GM21526 (cell line): ENCODE measurements around the gene MAP2K5.

Experiments
- ATAC-seq: cut with Tn5 transposase; IDR thresholded peaks from one replicate; pipeline ENCODE4 v1.9.1; 2021; ENCODE audit warnings: moderate library complexity; ENCODE audit not compliant: unreplicated experiment, low FRiP score

The MAP2K5 gene

GRCh38 chr15:67521029-67521782, 21.3 kb upstream of the MAP2K5 start, which contains the start of gene C15orf61:
Gene C15orf61 (plus strand): TSS chr15:67521131. CDS start chr15:67521249, 118 bp downstream.
- peak; percentile 72 for ATAC-seq

GRCh38 chr15:67521783-67522568, 20.5 kb upstream of the MAP2K5 start:
- no peak for ATAC-seq

- ATAC-seq, result no peak
Observed at GRCh38 chr15:67523330-67523729, 19.2 kb upstream of the MAP2K5 start.

GRCh38 chr15:67524235-67524634, 18.3 kb upstream of the MAP2K5 start:
- ATAC-seq, result no peak

- no peak for ATAC-seq
Observed at GRCh38 chr15:67528513-67528912, 14.0 kb upstream of the MAP2K5 start.

- no peak for ATAC-seq
Observed at GRCh38 chr15:67531379-67531914, 11.1 kb upstream of the MAP2K5 start.

- no peak for ATAC-seq
Observed at GRCh38 chr15:67533873-67534272, 8.6 kb upstream of the MAP2K5 start.

- ATAC-seq, result no peak
Observed at GRCh38 chr15:67534360-67534759, 8.1 kb upstream of the MAP2K5 start.

- no peak for ATAC-seq
Observed at GRCh38 chr15:67537771-67538170, 4.7 kb upstream of the MAP2K5 start.

GRCh38 chr15:67543348-67543718, 830 bp downstream of the MAP2K5 start:
- ATAC-seq, result no peak

GRCh38 chr15:67544475-67544874, 2.0 kb downstream of the MAP2K5 start:
- no peak for ATAC-seq

- ATAC-seq, result no peak
Observed at GRCh38 chr15:67545864-67546263, 3.4 kb downstream of the MAP2K5 start.

GRCh38 chr15:67547064-67547463, 4.6 kb downstream of the MAP2K5 start:
- no peak for ATAC-seq

GRCh38 chr15:67547836-67548235, 5.3 kb downstream of the MAP2K5 start:
- no peak for ATAC-seq

GRCh38 chr15:67548236-67548852, 5.8 kb downstream of the MAP2K5 start:
- no peak for ATAC-seq

- ATAC-seq, result no peak
Observed at GRCh38 chr15:67548862-67549651, 6.6 kb downstream of the MAP2K5 start.

- no peak for ATAC-seq
Observed at GRCh38 chr15:67549736-67550135, 7.2 kb downstream of the MAP2K5 start.

GRCh38 chr15:67550522-67550921, 8.0 kb downstream of the MAP2K5 start:
- ATAC-seq, result no peak

GRCh38 chr15:67551207-67551743, 8.8 kb downstream of the MAP2K5 start:
- ATAC-seq, result no peak

GRCh38 chr15:67554580-67554979, 12.1 kb downstream of the MAP2K5 start:
- no peak for ATAC-seq
